Measurements from ENCODE around the gene SERTM2. TPM values are rescaled to one million over a fixed set of nuclear protein-coding genes. Genes with fewer than 3 reads are reported as not detected.

The SERTM2 gene
- total RNA-seq (2014; rRNA removed; shearing (Covaris generic)) (not detected in 2 replicates), total RNA-seq (2022) (not detected in 2 replicates), Bru-seq, nascent RNA (not detected), BruChase-seq, experiment 1, labeled RNA remaining after a 6-hour chase (not detected), BruChase-seq, experiment 2, labeled RNA remaining after a 2-hour chase (not detected)
- long read RNA-seq: 0 reads

GRCh38 chrX:111511477-111511876 lies at the start of gene SERTM2:
SERTM2 (plus strand) TSS chrX:111511645; CDS start chrX:111518858, 7,213 bp downstream.
- Histone ChIP-seq H3K9me2 (ENCODE audit: insufficient read depth, low read length) (no peaks in the 10 kb centered on the region), H3K9me3 (ENCODE audit: low read length) (no peaks in the 10 kb centered on the region), H3K4me2 (ENCODE audit: low read length) (no peak within 1 kb of the TSS), H3K27ac (ENCODE audit: low read depth, low read length, poor library complexity, severe bottlenecking) (no peak within 1 kb of the TSS), H4K20me1 (ENCODE audit: insufficient read depth, low read length) (no peaks in the 10 kb centered on the region), H3K4me3 (ENCODE audit: low read depth, low read length, poor library complexity, severe bottlenecking) (no peak within 1 kb of the TSS), H2AFZ (ENCODE audit: low read length) (no peak within 1 kb of the TSS), H3K4me1 (ENCODE audit: insufficient read depth, low read length, poor library complexity, severe bottlenecking) (no peaks in the 10 kb centered on the region), H3K79me2 (ENCODE audit: insufficient read depth, low read depth, low read length) (no peaks in the 10 kb centered on the region), H3K36me3 (ENCODE audit: insufficient read depth, low read length) (no peaks in the 10 kb centered on the region)
- intact Hi-C loops (cut with micrococcal nuclease; ENCODE audit: unreplicated experiment): no loop called here
- BruUV-seq (replicated peaks): no TSS peak
- TF ChIP-seq CTCF (conservative IDR thresholded peaks at IDR 0.05; ENCODE audit: low read length): no peak
- no peak for TF ChIP-seq EZH2phosphoT487 (IDR thresholded peaks at IDR 0.05; ENCODE audit: borderline replicate concordance, low read depth, low read length)
- CTCF ChIA-PET (ENCODE audit: unreplicated experiment): no interaction called here
- DNase-seq (ENCODE audit: low spot score): no peak
- POLR2A ChIA-PET: no interaction called here

- DNase-seq (ENCODE audit: low spot score): no peak
- ChIA-PET POLR2A (interaction anchor here (0.8 kb wide), 1 partner anchor 9 kb away, joined by 3 read pairs; no protein-coding TSS in a partner anchor), CTCF (ENCODE audit: unreplicated experiment) (no interaction called here)
- Histone ChIP-seq H3K36me3 (ENCODE audit: insufficient read depth, low read length) (no peaks in the 10 kb centered on the region), H3K4me3 (ENCODE audit: low read depth, low read length, poor library complexity, severe bottlenecking) (no peak overlapping the region), H3K4me1 (ENCODE audit: insufficient read depth, low read length, poor library complexity, severe bottlenecking) (no peaks in the 10 kb centered on the region), H3K9me3 (ENCODE audit: low read length) (no peaks in the 10 kb centered on the region), H2AFZ (ENCODE audit: low read length) (no peak overlapping the region), H3K9me2 (ENCODE audit: insufficient read depth, low read length) (no peaks in the 10 kb centered on the region), H3K27ac (ENCODE audit: low read depth, low read length, poor library complexity, severe bottlenecking) (no peak overlapping the region), H3K79me2 (ENCODE audit: insufficient read depth, low read depth, low read length) (no peaks in the 10 kb centered on the region), H3K4me2 (ENCODE audit: low read length) (no peak overlapping the region), H4K20me1 (ENCODE audit: insufficient read depth, low read length) (no peaks in the 10 kb centered on the region)
- intact Hi-C loops (cut with micrococcal nuclease; ENCODE audit: unreplicated experiment): no loop called here
- TF ChIP-seq EZH2phosphoT487 (IDR thresholded peaks at IDR 0.05; ENCODE audit: borderline replicate concordance, low read depth, low read length) (no peak), CTCF (conservative IDR thresholded peaks at IDR 0.05; ENCODE audit: low read length) (no peak)
- BruUV-seq (replicated peaks): no TSS peak
Observed at GRCh38 chrX:111465669-111466068, 45.8 kb upstream of the SERTM2 start.

- Histone ChIP-seq H3K27ac (ENCODE audit: low read depth, low read length, poor library complexity, severe bottlenecking) (no peak overlapping the region), H2AFZ (ENCODE audit: low read length) (no peak overlapping the region), H3K4me2 (ENCODE audit: low read length) (no peak overlapping the region), H3K9me2 (ENCODE audit: insufficient read depth, low read length) (no peaks in the 10 kb centered on the region), H3K36me3 (ENCODE audit: insufficient read depth, low read length) (no peaks in the 10 kb centered on the region), H4K20me1 (ENCODE audit: insufficient read depth, low read length) (no peaks in the 10 kb centered on the region), H3K4me1 (ENCODE audit: insufficient read depth, low read length, poor library complexity, severe bottlenecking) (no peaks in the 10 kb centered on the region), H3K9me3 (ENCODE audit: low read length) (no peaks in the 10 kb centered on the region), H3K4me3 (ENCODE audit: low read depth, low read length, poor library complexity, severe bottlenecking) (no peak overlapping the region), H3K79me2 (ENCODE audit: insufficient read depth, low read depth, low read length) (no peaks in the 10 kb centered on the region)
- CTCF ChIA-PET (ENCODE audit: unreplicated experiment): no interaction called here
- POLR2A ChIA-PET: no interaction called here
- no TSS peak for BruUV-seq (replicated peaks)
- intact Hi-C loops (cut with micrococcal nuclease; ENCODE audit: unreplicated experiment): no loop called here
- TF ChIP-seq EZH2phosphoT487 (IDR thresholded peaks at IDR 0.05; ENCODE audit: borderline replicate concordance, low read depth, low read length): no peak
- TF ChIP-seq CTCF (conservative IDR thresholded peaks at IDR 0.05; ENCODE audit: low read length): no peak
- DNase-seq (ENCODE audit: low spot score): no peak
Observed at GRCh38 chrX:111467896-111468295, 43.5 kb upstream of the SERTM2 start.

Data from OCI-LY7 (cell line).